ENCODE measurements around the gene LAPTM4A. TPM values are rescaled to one million over a fixed set of nuclear protein-coding genes. Genes with fewer than 3 reads are reported as not detected.

LAPTM4A gene
- total and polyA plus RNA-seq, 9 donors = 170 to 843 (median 282) TPM

- intact Hi-C loops (cut with DNase I) = no loop called here
- Histone ChIP-seq H3K27ac (no peak overlapping the region), H3K4me3 (no peak overlapping the region), H3K27me3 (no peaks in the 10 kb centered on the region), H3K9me3 (no peaks in the 10 kb centered on the region), H3K4me1 (ENCODE audit: insufficient read depth) (peaks cover 1% of the 10 kb centered on the region), H3K36me3 (no peaks in the 10 kb centered on the region)
- WGBS, 3 donors = 67 to 77% (median 73%) methylated on average over 6 of the region's 6 CpGs
- DNase-seq = no peak
- no peak for TF ChIP-seq CTCF (IDR thresholded peaks at IDR 0.05)
- no peak for TF ChIP-seq EP300 (IDR thresholded peaks at IDR 0.05)
- TF ChIP-seq POLR2A (IDR thresholded peaks at IDR 0.05) = no peak
Measured at GRCh38 chr2:20054119-20054518, 2.7 kb upstream of the LAPTM4A start.

GRCh38 chr2:20052861-20053281 lies 1.4 kb upstream of the LAPTM4A start:
- H3K36me3 ChIP-seq = no peaks in the 10 kb centered on the region
- peaks cover 5% of the 10 kb centered on the region for H3K4me1 ChIP-seq (ENCODE audit: insufficient read depth)
- WGBS, 3 donors = 2 to 4% (median 4%) methylated on average over 5 of the region's 5 CpGs
- intact Hi-C loops (cut with DNase I) = no loop called here
- H3K27me3 ChIP-seq = no peaks in the 10 kb centered on the region
- H3K9me3 ChIP-seq = no peaks in the 10 kb centered on the region
- peak overlapping the region; percentile 86 to 97 for H3K27ac ChIP-seq
- peak overlapping the region; percentile 77 for H3K4me3 ChIP-seq
- DNase-seq = peak; percentile 56 to 80 (median 64)
- no peak for TF ChIP-seq POLR2A (IDR thresholded peaks at IDR 0.05)
- no peak for TF ChIP-seq CTCF (IDR thresholded peaks at IDR 0.05)
- TF ChIP-seq EP300 (IDR thresholded peaks at IDR 0.05) = no peak

- TF ChIP-seq EP300 (IDR thresholded peaks at IDR 0.05) (no peak), CTCF (IDR thresholded peaks at IDR 0.05) (no peak), POLR2A (IDR thresholded peaks at IDR 0.05) (no peak)
Measured at GRCh38 chr2:20052229-20052851, 912 bp upstream of the LAPTM4A start.

GRCh38 chr2:20050646-20051531 lies 539 bp downstream of the LAPTM4A start:
- H3K9me3 ChIP-seq = no peaks in the 10 kb centered on the region
- TF ChIP-seq EP300 (IDR thresholded peaks at IDR 0.05) = no peak
- no peak for TF ChIP-seq CTCF (IDR thresholded peaks at IDR 0.05)
- TF ChIP-seq POLR2A (IDR thresholded peaks at IDR 0.05) = no peak
- intact Hi-C loops (cut with DNase I) = no loop called here
- WGBS, 3 donors = 0 to 1% (median 1%) methylated on average over 47 of the region's 47 CpGs
- H3K27me3 ChIP-seq = no peaks in the 10 kb centered on the region
- peaks cover 5% of the 10 kb centered on the region for H3K4me1 ChIP-seq (ENCODE audit: insufficient read depth)
- peak overlapping the region; percentile 77 for H3K4me3 ChIP-seq
- H3K36me3 ChIP-seq = no peaks in the 10 kb centered on the region
- DNase-seq = peak; percentile 37 to 80 (median 62)
- H3K27ac ChIP-seq = peak overlapping the region; percentile 81 to 97

More at GRCh38 chr2:20052229-20052851, 912 bp upstream of the LAPTM4A start:
- Histone ChIP-seq H3K4me1 (ENCODE audit: insufficient read depth) (peaks cover 5% of the 10 kb centered on the region), H3K9me3 (no peaks in the 10 kb centered on the region), H3K27me3 (no peaks in the 10 kb centered on the region), H3K4me3 (peak overlapping the region; percentile 77), H3K27ac (peak overlapping the region; percentile 86 to 97), H3K36me3 (no peaks in the 10 kb centered on the region)
- peak in 1 of 5 donors; percentile 31 for DNase-seq
- intact Hi-C loops (cut with DNase I) = no loop called here
- WGBS, 3 donors = 1% methylated on average over 10 of the region's 10 CpGs
